Endothelial cell of umbilical vein (primary cell): ENCODE results near the gene DUT. TPM values are rescaled to one million over a fixed set of nuclear protein-coding genes. Genes with fewer than 3 reads are reported as not detected.

Source experiments
- BruUV-seq: library from RNA; stranded (reverse); fragments of 400-500 nt; replicated peaks from 2 replicates; lab custom pipeline; 2021; lab: Mats Ljungman, UMichigan
- CTCF ChIA-PET: fragments of 300-600, 350-600 bp; sonication (Branson Sonifier 250); formaldehyde crosslinking; loops from one replicate; lab custom pipeline; 2021; ENCODE audit warnings: antibody characterized with exemption, inconsistent platforms; lab: Charles Lee
- POLR2A ChIA-PET: fragments of 300-600, 350-600 bp; sonication (Branson Sonifier 250); formaldehyde crosslinking; loops from one replicate; lab custom pipeline; 2021; ENCODE audit warnings: antibody characterized with exemption, inconsistent platforms; lab: Charles Lee
- DNase-seq: peaks from one replicate; pipeline ENCODE4 v3.0.0-alpha.2; 2011; ENCODE audit warnings: low read depth, low spot score
- FAIRE-seq: peaks from 2 replicates; lab custom pipeline; 2011; peaks lifted over from hg19 to GRCh38; lab: Jason Lieb, UNC
- H2AFZ ChIP-seq: 2 replicates; pipeline ENCODE4 v1.6.0; 2012; ENCODE audit warnings: low read depth, low read length, control low read depth, inconsistent platforms
- H3K27ac ChIP-seq: 2 replicates; pipeline ENCODE4 v1.5.1; 2011; ENCODE audit warnings: low read depth, mild to moderate bottlenecking, control low read depth, low read length, moderate library complexity; ENCODE audit not compliant: insufficient read depth
- H3K27me3 ChIP-seq, 2 experiments: 2 replicates each; pipeline versions ENCODE4 v1.6.0 to v1.6.1; 2011; ENCODE audit warnings: low read length in 2 of 2, mixed read lengths in 1 of 2; ENCODE audit not compliant: control insufficient read depth in 2 of 2, insufficient read depth in 2 of 2
- H3K36me3 ChIP-seq, 2 experiments: 2 replicates in 1 of 2; 3 replicates in 1 of 2; pipeline ENCODE4 v1.5.1; 2011; ENCODE audit warnings: low read length in 2 of 2, mild to moderate bottlenecking in 1 of 2, moderate library complexity in 1 of 2; ENCODE audit not compliant: control insufficient read depth in 2 of 2, insufficient read depth in 2 of 2; ENCODE audit errors: extremely low read depth in 1 of 2
- H3K4me1 ChIP-seq: 3 replicates; pipeline ENCODE4 v1.5.1; 2011; ENCODE audit warnings: mild to moderate bottlenecking, low read length; ENCODE audit not compliant: control insufficient read depth, insufficient read depth; ENCODE audit errors: extremely low read depth
- H3K4me2 ChIP-seq: 2 replicates; pipeline ENCODE4 v1.6.1; 2011; ENCODE audit warnings: low read length, control low read depth, mixed read lengths; ENCODE audit not compliant: insufficient read depth
- H3K4me3 ChIP-seq, 3 experiments: fragments of 200-600 bp in 1 of 3; sonication (generic), shearing (Covaris generic) in 1 of 3; replicated peaks in 1 of 3; 2 replicates each; pipeline ENCODE4 v1.5.1; 2011 to 2016; ENCODE audit warnings: control low read depth in 3 of 3, low read length in 3 of 3, mild to moderate bottlenecking in 2 of 3, inconsistent platforms in 1 of 3, low read depth in 1 of 3, moderate library complexity in 1 of 3; ENCODE audit not compliant: insufficient read depth in 1 of 3
- H3K79me2 ChIP-seq: 2 replicates; pipeline ENCODE4 v1.6.0; 2012; ENCODE audit warnings: low read length, inconsistent platforms; ENCODE audit not compliant: control insufficient read depth, insufficient read depth
- H3K9ac ChIP-seq: replicated peaks from 2 replicates; pipeline ENCODE3; 2011; ENCODE audit warnings: low read length, control low read depth; ENCODE audit not compliant: insufficient read depth; ENCODE audit errors: extremely low read depth
- H3K9me1 ChIP-seq: replicated peaks from 3 replicates; pipeline ENCODE4 v1.6.0; 2011; ENCODE audit warnings: mild to moderate bottlenecking, low read length; ENCODE audit not compliant: control insufficient read depth, insufficient read depth; ENCODE audit errors: extremely low read depth
- H3K9me3 ChIP-seq: replicated peaks from 2 replicates; pipeline ENCODE4 v1.5.1; 2012; ENCODE audit warnings: low read length, inconsistent platforms; ENCODE audit not compliant: control insufficient read depth, insufficient read depth
- H4K20me1 ChIP-seq: replicated peaks from 2 replicates; pipeline ENCODE3; 2011; ENCODE audit warnings: mild to moderate bottlenecking, low read length; ENCODE audit not compliant: control insufficient read depth, insufficient read depth; ENCODE audit errors: extremely low read depth
- JUN ChIP-seq: IDR thresholded peaks from 2 replicates; pipeline ENCODE4 v1.6.1; 2011; ENCODE audit warnings: borderline replicate concordance, low read depth; ENCODE audit not compliant: insufficient read length, insufficient read depth
- POLR2AphosphoS5 ChIP-seq: IDR thresholded peaks from 2 replicates; pipeline ENCODE4 v1.6.1; 2012; ENCODE audit warnings: low read depth, mild to moderate bottlenecking, control low read depth, low read length, moderate library complexity; ENCODE audit not compliant: insufficient read depth
- dilution Hi-C: fragments of 300-500 bp; cut with MboI; formaldehyde crosslinking; loops from one replicate; pipeline ENCODE4 v1.15.0; 2019; ENCODE audit warnings: low sequenced_read_pairs; ENCODE audit not compliant: extremely low pct_ligation_motif_present
- intact Hi-C: fragments of 100-400 bp; cut with micrococcal nuclease; formaldehyde crosslinking; loops from one replicate; pipeline ENCODE4 v1.10.0; 2022
- polyA plus RNA-seq, 4 experiments: library from polyadenylated mRNA; depleted of rRNA in 3 of 4; stranded (reverse) in 3 of 4; unstranded in 1 of 4; fragments of >200 nt; gene quantifications; 2 replicates each; pipeline versions ENCODE4 v1.2.1 to v1.2.3, GENCODE V29; 2011 to 2012; ENCODE audit warnings: missing spikeins in 1 of 4
- total RNA-seq: library from RNA; stranded (reverse); gene quantifications from 2 replicates; pipeline ENCODE4 v1.2.3, GENCODE V29; 2021
- TF ChIP-seq, protein P1 (sequence below), 2 donors: IDR thresholded peaks; 1 replicate in 1 of 2; 2 replicates in 1 of 2; pipeline ENCODE4 v1.5.1; 2011; ENCODE audit warnings: low read length in 2 of 2, mild to moderate bottlenecking in 2 of 2, moderate library complexity in 2 of 2, control low read depth in 1 of 2, inconsistent platforms in 1 of 2, low read depth in 1 of 2; ENCODE audit not compliant: insufficient read depth in 1 of 2; ENCODE audit errors: extremely low read depth in 1 of 2

DUT gene
- total and polyA plus RNA-seq, 2 donors (not counting 3 experiments of a cell fraction or from before 2014, with no cell fraction given), result 59.9 to 135 TPM

DNA sequence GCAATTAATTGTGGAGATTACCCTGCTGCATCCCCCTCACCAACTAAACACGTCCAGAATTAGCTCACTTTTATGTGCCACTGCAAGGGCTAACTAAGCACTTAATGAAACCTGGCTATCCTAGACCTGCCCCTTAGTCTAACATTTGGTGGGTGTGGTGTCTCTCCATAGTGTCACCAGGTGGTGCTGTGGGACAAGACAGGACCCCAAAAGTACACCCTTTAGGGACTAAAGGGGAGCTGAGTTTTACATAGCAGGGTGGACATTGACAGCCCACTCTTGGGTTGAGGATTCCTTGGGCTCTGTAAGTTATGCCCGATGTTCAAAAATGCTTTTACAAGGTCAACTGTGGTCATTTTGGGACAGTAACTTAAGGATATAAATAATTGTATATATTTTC, 5.7 kb downstream of the DUT start:
- Histone ChIP-seq H4K20me1 (no peaks in the 10 kb centered on the region), H3K9me1 (no peaks in the 10 kb centered on the region), H3K4me1 (peaks cover 13% of the 10 kb centered on the region), H3K4me3 (no peak overlapping the region), H3K9ac (no peak overlapping the region), H3K79me2 (peaks cover 14% of the 10 kb centered on the region), H3K36me3 (peaks cover 2 to 11% of the 10 kb centered on the region in 2 experiments), H3K9me3 (no peaks in the 10 kb centered on the region), H2AFZ (no peak overlapping the region), H3K27ac (no peak overlapping the region), H3K27me3 (no peaks in the 10 kb centered on the region), H3K4me2 (no peak overlapping the region)
- DNase-seq, result peak; percentile 10
- CTCF ChIA-PET, result interaction anchor here (0.6 to 3.6 kb wide), 12 partner anchors 11 to 1808 kb away, joined by 3 to 32 read pairs (median 6); partner anchors contain the start of genes CEP152 and SHC4
- BruUV-seq, result no TSS peak
- TF ChIP-seq POLR2AphosphoS5 (no peak), JUN (no peak)
- TF ChIP-seq, protein P1, sequence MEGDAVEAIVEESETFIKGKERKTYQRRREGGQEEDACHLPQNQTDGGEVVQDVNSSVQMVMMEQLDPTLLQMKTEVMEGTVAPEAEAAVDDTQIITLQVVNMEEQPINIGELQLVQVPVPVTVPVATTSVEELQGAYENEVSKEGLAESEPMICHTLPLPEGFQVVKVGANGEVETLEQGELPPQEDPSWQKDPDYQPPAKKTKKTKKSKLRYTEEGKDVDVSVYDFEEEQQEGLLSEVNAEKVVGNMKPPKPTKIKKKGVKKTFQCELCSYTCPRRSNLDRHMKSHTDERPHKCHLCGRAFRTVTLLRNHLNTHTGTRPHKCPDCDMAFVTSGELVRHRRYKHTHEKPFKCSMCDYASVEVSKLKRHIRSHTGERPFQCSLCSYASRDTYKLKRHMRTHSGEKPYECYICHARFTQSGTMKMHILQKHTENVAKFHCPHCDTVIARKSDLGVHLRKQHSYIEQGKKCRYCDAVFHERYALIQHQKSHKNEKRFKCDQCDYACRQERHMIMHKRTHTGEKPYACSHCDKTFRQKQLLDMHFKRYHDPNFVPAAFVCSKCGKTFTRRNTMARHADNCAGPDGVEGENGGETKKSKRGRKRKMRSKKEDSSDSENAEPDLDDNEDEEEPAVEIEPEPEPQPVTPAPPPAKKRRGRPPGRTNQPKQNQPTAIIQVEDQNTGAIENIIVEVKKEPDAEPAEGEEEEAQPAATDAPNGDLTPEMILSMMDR (IDR thresholded peaks at IDR 0.05; ENCODE audit: extremely low read depth in 1 of 2, insufficient read depth in 1 of 2, low read depth in 1 of 2, low read length in 2 of 2), result peak; percentile 15 to 21
- no peak for FAIRE-seq
- POLR2A ChIA-PET, result interaction anchor here (0.5 kb wide), 1 partner anchor 139 kb away, joined by 3 read pairs; no protein-coding TSS in a partner anchor
- intact Hi-C loops (loop anchor here (5.0 kb wide), 1 partner anchor 520 kb away; no protein-coding TSS in a partner anchor), dilution Hi-C loops (no loop called here)

DNA sequence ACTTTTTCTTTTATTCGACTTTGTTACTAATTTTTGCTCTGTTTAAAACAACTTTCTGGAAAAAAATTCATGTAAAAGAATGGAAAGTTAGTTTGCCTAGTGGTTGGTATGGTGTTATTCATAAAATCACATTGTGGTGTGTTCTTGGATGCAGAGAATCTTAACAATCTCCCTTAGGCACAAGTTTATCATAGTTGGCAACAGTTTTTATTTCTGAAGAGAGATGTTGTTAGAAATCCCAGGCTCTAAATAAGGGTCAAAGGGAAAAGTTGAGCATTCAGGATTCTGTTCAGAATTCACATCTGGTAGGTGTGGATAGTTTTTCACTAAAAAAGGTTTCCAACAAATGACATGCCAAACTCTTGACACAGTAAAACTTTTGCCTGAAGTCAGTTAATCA, 6.4 kb downstream of the DUT start:
- H2AFZ ChIP-seq, result no peak overlapping the region
- no TSS peak for BruUV-seq
- TF ChIP-seq, protein P1 (IDR thresholded peaks at IDR 0.05; ENCODE audit: extremely low read depth in 1 of 2, insufficient read depth in 1 of 2, low read depth in 1 of 2, low read length in 2 of 2), result no peak
- H3K4me1 ChIP-seq, result peaks cover 8% of the 10 kb centered on the region
- no peak overlapping the region for H3K27ac ChIP-seq
- DNase-seq (no peak), FAIRE-seq (no peak)
- ChIA-PET CTCF (interaction anchor here (0.6 to 3.6 kb wide), 11 partner anchors 11 to 1808 kb away, joined by 3 to 32 read pairs (median 7); partner anchors contain the start of genes CEP152 and SHC4), POLR2A (no interaction called here)
- no peak overlapping the region for H3K4me2 ChIP-seq
- intact Hi-C loops (loop anchor here (5.0 kb wide), 1 partner anchor 520 kb away; no protein-coding TSS in a partner anchor), dilution Hi-C loops (no loop called here)
- no peaks in the 10 kb centered on the region for H3K9me1 ChIP-seq
- H4K20me1 ChIP-seq, result no peaks in the 10 kb centered on the region
- H3K27me3 ChIP-seq, result no peaks in the 10 kb centered on the region
- peaks cover 8% of the 10 kb centered on the region for H3K79me2 ChIP-seq
- no peaks in the 10 kb centered on the region for H3K9me3 ChIP-seq
- no peak overlapping the region for H3K4me3 ChIP-seq
- no peak overlapping the region for H3K9ac ChIP-seq
- H3K36me3 ChIP-seq, result peaks cover 2 to 11% of the 10 kb centered on the region in 2 experiments
